Central memory CD8-positive, alpha-beta T cell (primary cell): ENCODE data around the gene PTH2.

Source experiments
- ATAC-seq: fragments of 150-1000 bp; cut with Tn5 transposase; replicated peaks from 2 replicates; pipeline ENCODE4 v1.10.0; 2022; ENCODE audit warnings: mild to moderate bottlenecking, moderate FRiP score, moderate number of reproducible peaks; ENCODE audit not compliant: poor library complexity, severe bottlenecking; ENCODE audit errors: extremely low read depth
- DNase-seq, 2 donors: peaks; one replicate each; pipeline ENCODE4 v3.0.0; 2021; ENCODE audit warnings: low spot score in 2 of 2
- H3K27ac Mint-ChIP-seq: one replicate; pipeline ENCODE4 v1.8.0; 2022; ENCODE audit warnings: low read depth, mild to moderate bottlenecking, moderate library complexity, mixed read lengths
- H3K27me3 Mint-ChIP-seq: one replicate; pipeline ENCODE4 v1.8.0; 2022; ENCODE audit warnings: mixed read lengths
- H3K36me3 Mint-ChIP-seq: one replicate; pipeline ENCODE4 v1.8.0; 2022; ENCODE audit warnings: mild to moderate bottlenecking, moderate library complexity, mixed read lengths; ENCODE audit not compliant: insufficient read depth
- H3K4me1 Mint-ChIP-seq: one replicate; pipeline ENCODE4 v1.8.0; 2022; ENCODE audit warnings: mixed read lengths
- H3K4me3 Mint-ChIP-seq: one replicate; pipeline ENCODE4 v1.8.0; 2022; ENCODE audit warnings: mild to moderate bottlenecking, moderate library complexity, mixed read lengths
- H3K9me3 Mint-ChIP-seq: one replicate; pipeline ENCODE4 v1.8.0; 2022; ENCODE audit warnings: mixed read lengths

PTH2 gene

GRCh38 chr19:49423985-49424303, 703 bp upstream of the PTH2 start:
- H3K36me3 Mint-ChIP-seq: peaks cover 2% of the 10 kb centered on the region
- H3K27ac Mint-ChIP-seq: no peak overlapping the region
- ATAC-seq: peak; percentile 60
- H3K27me3 Mint-ChIP-seq: peaks cover 100% of the 10 kb centered on the region
- DNase-seq: peak in 1 of 2 donors; percentile 29
- no peaks in the 10 kb centered on the region for H3K9me3 Mint-ChIP-seq
- H3K4me1 Mint-ChIP-seq: peaks cover 62% of the 10 kb centered on the region
- peak overlapping the region; percentile 54 for H3K4me3 Mint-ChIP-seq

GRCh38 chr19:49422407-49423070, 702 bp downstream of the PTH2 start:
- peak in 1 of 2 donors; percentile 41 for DNase-seq
- Mint-ChIP-seq H3K9me3 (no peaks in the 10 kb centered on the region), H3K4me1 (peaks cover 51% of the 10 kb centered on the region), H3K27ac (no peak overlapping the region), H3K4me3 (peak overlapping the region; percentile 54), H3K27me3 (peaks cover 100% of the 10 kb centered on the region), H3K36me3 (peaks cover 2% of the 10 kb centered on the region)
- ATAC-seq: peak; percentile 53

- H3K4me3 Mint-ChIP-seq: peak overlapping the region; percentile 54
- peak overlapping the region; percentile 20 for H3K27ac Mint-ChIP-seq
- DNase-seq (no peak), ATAC-seq (no peak)
- peaks cover 44% of the 10 kb centered on the region for H3K4me1 Mint-ChIP-seq
- no peaks in the 10 kb centered on the region for H3K9me3 Mint-ChIP-seq
- peaks cover 100% of the 10 kb centered on the region for H3K27me3 Mint-ChIP-seq
- peaks cover 2% of the 10 kb centered on the region for H3K36me3 Mint-ChIP-seq
Observed at GRCh38 chr19:49421878-49422202, 1.4 kb downstream of the PTH2 start.

GRCh38 chr19:49421039-49421877, 2.0 kb downstream of the PTH2 start:
- ATAC-seq (no peak), DNase-seq (no peak)
- H3K27me3 Mint-ChIP-seq: peaks cover 100% of the 10 kb centered on the region
- H3K9me3 Mint-ChIP-seq: no peaks in the 10 kb centered on the region
- H3K27ac Mint-ChIP-seq: peak overlapping the region; percentile 20
- peak overlapping the region; percentile 54 for H3K4me3 Mint-ChIP-seq
- H3K4me1 Mint-ChIP-seq: peaks cover 39% of the 10 kb centered on the region
- peaks cover 2% of the 10 kb centered on the region for H3K36me3 Mint-ChIP-seq

GRCh38 chr19:49420227-49420626, 3.0 kb downstream of the PTH2 start:
- Mint-ChIP-seq H3K27ac (no peak overlapping the region), H3K4me1 (peaks cover 28% of the 10 kb centered on the region), H3K9me3 (no peaks in the 10 kb centered on the region), H3K4me3 (no peak overlapping the region), H3K36me3 (peaks cover 2% of the 10 kb centered on the region), H3K27me3 (peaks cover 100% of the 10 kb centered on the region)
- ATAC-seq (no peak), DNase-seq (no peak)

GRCh38 chr19:49419173-49419572, 4.1 kb downstream of the PTH2 start:
- DNase-seq (no peak), ATAC-seq (no peak)
- Mint-ChIP-seq H3K27me3 (peaks cover 89% of the 10 kb centered on the region), H3K36me3 (peaks cover 2% of the 10 kb centered on the region), H3K9me3 (no peaks in the 10 kb centered on the region), H3K4me3 (no peak overlapping the region), H3K27ac (no peak overlapping the region), H3K4me1 (peaks cover 28% of the 10 kb centered on the region)

- H3K4me3 Mint-ChIP-seq: no peak overlapping the region
- no peak for DNase-seq
- H3K27me3 Mint-ChIP-seq: peaks cover 83% of the 10 kb centered on the region
- no peaks in the 10 kb centered on the region for H3K9me3 Mint-ChIP-seq
- H3K27ac Mint-ChIP-seq: no peak overlapping the region
- ATAC-seq: no peak
- no peaks in the 10 kb centered on the region for H3K36me3 Mint-ChIP-seq
- H3K4me1 Mint-ChIP-seq: peaks cover 21% of the 10 kb centered on the region
Observed at GRCh38 chr19:49418511-49418910, 4.7 kb downstream of the PTH2 start.

- H3K4me3 Mint-ChIP-seq: no peak overlapping the region
- peaks cover 68% of the 10 kb centered on the region for H3K27me3 Mint-ChIP-seq
- DNase-seq (no peak), ATAC-seq (no peak)
- no peaks in the 10 kb centered on the region for H3K9me3 Mint-ChIP-seq
- no peak overlapping the region for H3K27ac Mint-ChIP-seq
- H3K4me1 Mint-ChIP-seq: peaks cover 10% of the 10 kb centered on the region
- H3K36me3 Mint-ChIP-seq: no peaks in the 10 kb centered on the region
Observed at GRCh38 chr19:49417088-49417487, 6.2 kb downstream of the PTH2 start.

DNA sequence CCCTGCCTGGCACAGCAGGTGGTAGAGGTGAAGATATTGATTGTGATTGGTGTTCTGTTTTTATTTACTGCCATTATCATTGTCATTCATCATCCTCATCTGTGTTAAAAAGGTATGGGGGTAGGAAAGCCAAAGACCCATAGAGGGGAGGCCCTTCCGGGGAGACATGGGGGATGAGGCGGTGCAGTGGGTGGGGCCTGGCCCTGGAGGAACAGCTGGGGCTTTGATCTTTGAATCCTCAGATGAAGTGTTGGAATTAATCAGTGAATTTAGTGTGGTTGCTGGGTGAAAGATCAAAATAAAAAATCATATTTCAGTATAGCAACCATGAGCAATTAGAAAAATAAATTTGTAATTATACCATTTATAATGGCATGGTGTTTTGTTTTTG, 7.4 kb downstream of the PTH2 start:
- DNase-seq: no peak
- Mint-ChIP-seq H3K9me3 (no peaks in the 10 kb centered on the region), H3K36me3 (no peaks in the 10 kb centered on the region), H3K4me1 (peaks cover 8% of the 10 kb centered on the region), H3K27me3 (peaks cover 56% of the 10 kb centered on the region), H3K4me3 (no peak overlapping the region), H3K27ac (no peak overlapping the region)
- ATAC-seq: no peak

DNA sequence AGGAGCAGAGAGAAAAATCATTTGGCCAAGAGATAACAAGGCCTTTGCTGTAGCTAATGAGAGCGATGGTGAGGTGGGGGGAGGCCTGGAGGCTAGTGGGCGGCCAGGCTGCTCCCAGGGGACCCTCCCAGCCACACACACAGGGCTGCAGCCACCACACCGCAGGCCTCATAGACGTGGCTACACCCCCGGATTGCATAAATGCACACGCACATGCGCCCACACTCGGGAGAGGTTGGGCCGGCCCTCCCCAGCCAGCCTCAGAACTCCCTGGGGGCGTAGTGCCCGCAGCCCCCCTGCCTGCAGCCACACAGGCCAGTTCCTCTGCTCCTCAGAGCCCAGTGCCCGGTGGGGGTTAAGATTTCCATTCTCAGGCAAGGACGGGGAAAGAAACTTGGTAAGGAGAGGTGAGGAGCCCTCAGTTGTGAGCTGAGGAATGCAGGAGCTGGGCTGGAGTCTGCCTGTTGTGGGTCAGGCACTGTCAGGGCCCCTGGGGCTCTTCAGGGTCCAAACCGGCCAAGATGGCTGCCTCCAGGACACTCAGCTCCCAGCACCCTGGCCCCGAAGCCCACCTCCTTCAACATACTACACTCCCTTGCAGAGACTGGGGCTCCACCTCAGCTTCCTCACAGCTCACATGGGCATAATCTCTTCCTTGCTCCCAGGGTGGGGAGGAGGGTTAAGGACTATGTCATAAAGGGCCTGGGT, 8.0 kb downstream of the PTH2 start:
- Mint-ChIP-seq H3K4me3 (no peak overlapping the region), H3K27me3 (peaks cover 50% of the 10 kb centered on the region), H3K4me1 (peaks cover 8% of the 10 kb centered on the region), H3K9me3 (no peaks in the 10 kb centered on the region), H3K36me3 (no peaks in the 10 kb centered on the region), H3K27ac (no peak overlapping the region)
- ATAC-seq (no peak), DNase-seq (no peak)

DNA sequence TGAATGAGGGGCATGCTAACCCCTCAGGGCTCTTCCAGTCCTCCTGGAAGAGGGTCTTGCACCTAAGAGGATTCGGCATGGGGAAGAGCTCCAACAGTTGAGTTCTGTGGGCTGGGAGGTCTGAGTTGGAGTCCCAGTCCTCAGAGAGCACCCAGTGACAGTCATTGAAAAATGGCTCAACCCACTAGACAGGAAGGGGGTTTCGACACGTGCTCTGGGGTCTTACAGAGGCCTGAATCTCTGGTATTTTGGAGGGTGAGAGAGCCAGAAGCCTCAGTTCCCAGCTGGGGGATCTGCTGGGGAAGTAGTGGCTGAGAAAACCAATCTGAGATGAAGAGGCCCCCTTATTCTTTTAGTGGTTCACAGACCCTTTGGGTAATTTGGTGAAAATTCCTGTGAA, 9.0 kb downstream of the PTH2 start:
- Mint-ChIP-seq H3K4me3 (no peak overlapping the region), H3K9me3 (no peaks in the 10 kb centered on the region), H3K27me3 (peaks cover 40% of the 10 kb centered on the region), H3K4me1 (peaks cover 17% of the 10 kb centered on the region), H3K36me3 (no peaks in the 10 kb centered on the region), H3K27ac (no peak overlapping the region)
- DNase-seq: no peak
- no peak for ATAC-seq

DNA sequence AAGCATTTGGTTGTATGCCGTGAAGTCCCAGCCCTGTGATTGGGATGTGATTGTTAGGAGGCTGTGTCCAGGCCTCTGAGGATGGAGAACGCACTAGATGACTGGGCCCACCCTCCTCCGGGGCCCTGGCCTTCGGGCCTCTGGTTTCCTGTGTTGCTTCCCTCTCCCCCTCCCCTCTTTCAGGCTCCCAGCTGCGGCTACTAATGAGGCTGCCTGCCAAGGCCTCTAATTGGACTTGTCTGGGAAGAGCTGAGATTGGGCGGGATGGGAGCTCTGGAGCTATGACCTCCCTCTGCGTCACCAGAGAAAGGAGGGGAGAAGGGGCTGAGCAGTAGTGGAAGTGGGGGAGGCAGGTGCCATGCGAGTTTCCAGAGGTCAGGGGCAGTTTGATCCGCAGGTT, 9.9 kb downstream of the PTH2 start:
- Mint-ChIP-seq H3K9me3 (no peaks in the 10 kb centered on the region), H3K27me3 (peaks cover 31% of the 10 kb centered on the region), H3K27ac (no peak overlapping the region), H3K36me3 (no peaks in the 10 kb centered on the region), H3K4me3 (no peak overlapping the region), H3K4me1 (peaks cover 26% of the 10 kb centered on the region)
- DNase-seq: no peak
- no peak for ATAC-seq
